Activated naive CD8-positive, alpha-beta T cell (primary cell): ENCODE measurements around the gene MED13L.
A peak's percentile ranks its signal among the peaks of the same experiment; 100 is the strongest.
"Not testable (repeated sequence)": the region's sequence is repeated elsewhere in the genome, so short reads cannot be mapped to it uniquely, and the experiment has no call there.

Experiments
- H3K27ac Mint-ChIP-seq: one replicate; pipeline ENCODE4 v1.8.0; 2021; ENCODE audit warnings: mixed read lengths
- H3K27me3 Mint-ChIP-seq: one replicate; pipeline ENCODE4 v1.8.0; 2021; ENCODE audit warnings: mixed read lengths
- H3K36me3 Mint-ChIP-seq: one replicate; pipeline ENCODE4 v1.8.0; 2021; ENCODE audit warnings: mixed read lengths
- H3K4me1 Mint-ChIP-seq: one replicate; pipeline ENCODE4 v1.8.0; 2021; ENCODE audit warnings: low read depth, mixed read lengths
- H3K4me3 Mint-ChIP-seq: one replicate; pipeline ENCODE4 v1.8.0; 2021; ENCODE audit warnings: mild to moderate bottlenecking, mixed read lengths
- H3K9me3 Mint-ChIP-seq: one replicate; pipeline ENCODE4 v1.8.0; 2021; ENCODE audit warnings: low read depth, mixed read lengths

The MED13L gene

GRCh38 chr12:115998794-115999478 lies 278.6 kb downstream of the MED13L start:
- Mint-ChIP-seq H3K4me3 (no peak overlapping the region), H3K27ac (peak overlapping the region; percentile 17), H3K36me3 (peaks cover 2% of the 10 kb centered on the region)

GRCh38 chr12:115998119-115998633 lies 279.3 kb downstream of the MED13L start:
- no peak overlapping the region for H3K27ac Mint-ChIP-seq
- peaks cover 6% of the 10 kb centered on the region for H3K4me1 Mint-ChIP-seq
- H3K27me3 Mint-ChIP-seq, result no peaks in the 10 kb centered on the region
- H3K9me3 Mint-ChIP-seq, result no peaks in the 10 kb centered on the region
- H3K36me3 Mint-ChIP-seq, result peaks cover 2% of the 10 kb centered on the region
- no peak overlapping the region for H3K4me3 Mint-ChIP-seq

More at GRCh38 chr12:115998794-115999478, 278.6 kb downstream of the MED13L start:
- Mint-ChIP-seq H3K9me3 (no peaks in the 10 kb centered on the region), H3K4me1 (peaks cover 4% of the 10 kb centered on the region), H3K27me3 (no peaks in the 10 kb centered on the region)

DNA sequence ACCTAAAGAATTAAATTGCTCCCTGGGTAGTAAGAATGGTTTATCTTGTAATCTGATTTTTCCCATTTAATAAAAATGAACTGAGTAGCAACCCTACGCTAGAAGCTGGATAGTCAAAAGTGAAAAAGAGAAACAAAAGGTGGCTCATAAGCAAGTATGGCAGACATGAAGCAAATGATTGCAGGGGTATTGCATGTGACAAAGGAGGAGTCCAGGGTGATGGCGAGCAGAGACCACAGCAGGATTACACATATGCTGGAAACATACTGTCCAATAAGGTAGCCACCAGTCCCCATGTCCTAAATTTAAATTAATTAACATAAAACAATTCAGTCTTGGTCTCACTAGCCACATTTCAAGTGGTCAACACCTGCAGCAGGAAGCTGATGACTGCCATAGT lies 283.8 kb downstream of the MED13L start:
- H3K4me1 Mint-ChIP-seq, result peaks cover 20% of the 10 kb centered on the region
- H3K27me3 Mint-ChIP-seq, result no peaks in the 10 kb centered on the region
- peaks cover 10% of the 10 kb centered on the region for H3K36me3 Mint-ChIP-seq
- H3K4me3 Mint-ChIP-seq, result no peak overlapping the region
- H3K27ac Mint-ChIP-seq, result no peak overlapping the region
- no peaks in the 10 kb centered on the region for H3K9me3 Mint-ChIP-seq

- Mint-ChIP-seq H3K9me3 (no peaks in the 10 kb centered on the region), H3K27ac (peak overlapping the region; percentile 42), H3K27me3 (no peaks in the 10 kb centered on the region), H3K4me1 (peaks cover 23% of the 10 kb centered on the region), H3K4me3 (no peak overlapping the region), H3K36me3 (peaks cover 19% of the 10 kb centered on the region)
These were observed 287.3 kb downstream of the MED13L start for GRCh38 chr12:115990241-115990640.

GRCh38 chr12:115988625-115989563 lies 288.6 kb downstream of the MED13L start:
- Mint-ChIP-seq H3K4me1 (peaks cover 23% of the 10 kb centered on the region), H3K27ac (peak overlapping the region; percentile 4), H3K9me3 (no peaks in the 10 kb centered on the region), H3K36me3 (peaks cover 21% of the 10 kb centered on the region), H3K27me3 (no peaks in the 10 kb centered on the region), H3K4me3 (no peak overlapping the region)

GRCh38 chr12:115988212-115988611 lies 289.3 kb downstream of the MED13L start:
- Mint-ChIP-seq H3K36me3 (peaks cover 21% of the 10 kb centered on the region), H3K27me3 (no peaks in the 10 kb centered on the region), H3K9me3 (no peaks in the 10 kb centered on the region), H3K27ac (no peak overlapping the region), H3K4me3 (no peak overlapping the region), H3K4me1 (peaks cover 21% of the 10 kb centered on the region)

GRCh38 chr12:115984616-115985015 lies 292.9 kb downstream of the MED13L start:
- no peaks in the 10 kb centered on the region for H3K9me3 Mint-ChIP-seq
- H3K4me3 Mint-ChIP-seq, result no peak overlapping the region
- no peaks in the 10 kb centered on the region for H3K27me3 Mint-ChIP-seq
- peaks cover 24% of the 10 kb centered on the region for H3K36me3 Mint-ChIP-seq
- no peak overlapping the region for H3K27ac Mint-ChIP-seq
- H3K4me1 Mint-ChIP-seq, result peaks cover 11% of the 10 kb centered on the region

GRCh38 chr12:115983226-115983798 lies 294.2 kb downstream of the MED13L start:
- Mint-ChIP-seq H3K27ac (no peak overlapping the region), H3K4me3 (no peak overlapping the region), H3K27me3 (no peaks in the 10 kb centered on the region), H3K36me3 (peaks cover 20% of the 10 kb centered on the region), H3K4me1 (no peaks in the 10 kb centered on the region), H3K9me3 (no peaks in the 10 kb centered on the region)

- Mint-ChIP-seq H3K36me3 (peaks cover 14% of the 10 kb centered on the region), H3K4me1 (no peaks in the 10 kb centered on the region), H3K27ac (no peak overlapping the region), H3K9me3 (no peaks in the 10 kb centered on the region), H3K4me3 (no peak overlapping the region), H3K27me3 (no peaks in the 10 kb centered on the region)
These were observed 297.2 kb downstream of the MED13L start for GRCh38 chr12:115980339-115980738.

DNA sequence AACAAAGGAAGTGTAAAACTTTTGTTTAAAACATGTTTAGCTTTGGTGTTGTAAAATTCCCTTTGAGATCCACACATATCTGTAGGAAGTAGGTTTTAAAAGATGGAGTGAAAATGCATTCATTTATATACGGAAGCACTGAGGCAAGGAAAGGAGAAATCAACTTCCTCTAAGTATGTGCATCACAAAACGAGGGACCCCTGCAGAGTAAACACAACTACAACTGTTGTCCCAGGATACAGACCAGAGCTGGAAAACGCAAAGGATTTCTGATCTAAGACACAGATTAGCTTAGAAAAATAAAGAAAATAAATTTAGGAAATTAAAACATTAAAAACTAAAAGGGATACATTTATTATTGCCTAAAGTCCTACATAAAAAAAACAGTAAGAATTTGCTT lies 297.6 kb downstream of the MED13L start:
- Mint-ChIP-seq H3K9me3 (no peaks in the 10 kb centered on the region), H3K27me3 (no peaks in the 10 kb centered on the region), H3K4me1 (no peaks in the 10 kb centered on the region), H3K27ac (no peak overlapping the region), H3K36me3 (peaks cover 18% of the 10 kb centered on the region), H3K4me3 (no peak overlapping the region)

DNA sequence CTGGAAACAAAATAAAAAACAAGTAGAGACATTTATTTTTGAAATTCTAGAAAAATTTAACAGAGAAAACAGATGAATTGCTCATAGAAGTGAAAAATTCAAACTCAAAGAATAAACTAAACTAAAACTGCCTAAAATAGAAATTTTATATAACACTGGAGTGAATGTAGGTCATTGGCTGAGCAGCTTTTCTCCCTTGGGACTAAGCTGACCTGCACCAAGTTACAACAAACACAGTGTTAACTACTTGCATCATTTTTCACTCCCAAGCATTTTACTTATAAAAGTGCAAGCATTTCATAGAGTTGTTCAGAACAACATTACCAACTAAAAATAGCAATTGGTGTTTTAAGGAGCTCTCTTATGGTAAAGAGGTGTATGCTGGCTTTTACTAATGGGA lies 298.1 kb downstream of the MED13L start:
- H3K36me3 Mint-ChIP-seq, result peaks cover 18% of the 10 kb centered on the region
- H3K27me3 Mint-ChIP-seq, result no peaks in the 10 kb centered on the region
- H3K4me1 Mint-ChIP-seq, result no peaks in the 10 kb centered on the region
- no peaks in the 10 kb centered on the region for H3K9me3 Mint-ChIP-seq
- H3K27ac Mint-ChIP-seq, result no peak overlapping the region
- H3K4me3 Mint-ChIP-seq, result no peak overlapping the region

DNA sequence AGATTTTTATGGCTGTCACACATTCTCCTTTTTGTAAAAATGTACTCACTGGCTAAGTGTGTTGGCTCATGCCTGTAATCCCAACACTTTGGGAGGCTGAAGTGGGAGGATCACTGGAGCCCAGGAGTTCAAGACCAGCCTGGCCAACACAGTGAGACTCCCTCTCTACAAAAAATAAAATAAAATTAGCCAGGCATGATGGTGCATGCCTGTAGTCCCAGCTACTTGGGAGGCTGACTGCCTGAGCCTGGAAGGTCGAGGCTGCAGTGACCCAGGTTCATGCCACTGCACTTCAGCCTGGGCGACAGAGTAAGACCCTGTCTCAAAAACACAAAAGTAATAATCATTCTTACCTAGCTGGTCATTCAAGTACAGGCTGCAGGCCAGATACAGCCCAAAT lies 300.7 kb downstream of the MED13L start:
- H3K4me3 Mint-ChIP-seq, H3K4me1 Mint-ChIP-seq, H3K27me3 Mint-ChIP-seq, H3K27ac Mint-ChIP-seq, H3K9me3 Mint-ChIP-seq: not testable (repeated sequence)
- H3K36me3 Mint-ChIP-seq, result peaks cover 14% of the 10 kb centered on the region

DNA sequence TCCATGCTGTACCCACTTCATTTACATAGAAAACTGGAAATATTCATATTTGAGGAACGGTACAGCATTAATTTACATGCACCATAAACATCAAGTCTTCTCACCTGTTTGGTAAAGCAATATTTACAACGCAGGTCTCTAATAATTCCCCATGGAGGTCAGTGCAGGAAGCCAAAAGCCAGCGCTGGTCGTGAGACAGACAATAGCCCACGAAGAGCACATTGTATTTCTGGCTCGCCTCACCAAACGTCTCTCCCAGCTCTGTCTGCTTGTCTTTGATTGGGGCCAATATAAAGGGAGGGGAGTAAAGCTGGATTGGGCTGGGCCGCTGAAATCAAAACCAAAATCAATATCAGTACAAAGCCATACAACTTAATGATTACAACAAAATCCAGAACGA lies 302.1 kb downstream of the MED13L start:
- Mint-ChIP-seq H3K27ac (no peak overlapping the region), H3K4me3 (no peak overlapping the region), H3K36me3 (peaks cover 17% of the 10 kb centered on the region), H3K9me3 (no peaks in the 10 kb centered on the region), H3K4me1 (no peaks in the 10 kb centered on the region), H3K27me3 (no peaks in the 10 kb centered on the region)

DNA sequence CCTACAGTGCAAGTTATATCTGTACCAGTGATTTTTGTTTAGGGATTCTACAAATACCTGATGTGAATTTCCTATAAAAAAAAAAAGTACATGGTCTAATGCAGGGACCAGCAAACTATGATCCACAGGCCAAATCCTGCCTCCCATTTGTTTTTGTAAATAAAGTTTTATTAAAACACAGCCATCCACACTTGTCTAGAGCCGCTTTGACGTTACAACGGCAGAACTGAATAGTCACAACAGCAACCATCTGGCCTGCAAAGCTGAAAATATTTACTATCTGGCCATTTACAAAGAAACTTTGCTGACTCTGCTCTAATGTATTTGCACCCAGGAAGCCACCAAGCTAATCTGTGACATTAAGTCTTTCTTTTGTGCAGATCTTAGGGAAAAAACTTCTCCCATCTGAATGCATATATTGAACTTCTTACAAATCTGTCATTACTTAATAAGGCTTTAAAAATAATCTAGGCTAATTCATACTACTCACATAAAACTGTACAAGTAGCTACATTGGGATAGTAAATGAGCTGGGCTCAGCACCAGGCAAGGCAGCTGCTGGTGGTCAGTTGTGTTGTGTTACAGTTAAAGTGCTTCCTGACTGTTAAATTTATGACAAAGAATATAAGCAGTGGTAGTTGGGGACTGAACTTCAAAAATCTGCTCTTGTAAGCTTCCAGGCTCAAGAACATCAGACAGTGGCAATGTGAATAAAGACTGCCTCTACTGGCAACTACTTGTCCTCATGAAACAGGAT lies 303.3 kb downstream of the MED13L start:
- H3K4me3 Mint-ChIP-seq, result no peak overlapping the region
- peaks cover 17% of the 10 kb centered on the region for H3K36me3 Mint-ChIP-seq
- no peaks in the 10 kb centered on the region for H3K9me3 Mint-ChIP-seq
- no peak overlapping the region for H3K27ac Mint-ChIP-seq
- no peaks in the 10 kb centered on the region for H3K27me3 Mint-ChIP-seq
- no peaks in the 10 kb centered on the region for H3K4me1 Mint-ChIP-seq
